ENCODE results near the gene EMC9. TPM values are rescaled to one million over a fixed set of nuclear protein-coding genes. Genes with fewer than 3 reads are reported as not detected.
A peak's percentile ranks its signal among the peaks of the same experiment; 100 is the strongest.

EMC9 gene
- total and polyA plus RNA-seq, 10 of the 15 experiments (the other 5 are each of a cell fraction or from before 2014, with no cell fraction given) = 15.3 to 60.5 (median 30.3) TPM

DNA sequence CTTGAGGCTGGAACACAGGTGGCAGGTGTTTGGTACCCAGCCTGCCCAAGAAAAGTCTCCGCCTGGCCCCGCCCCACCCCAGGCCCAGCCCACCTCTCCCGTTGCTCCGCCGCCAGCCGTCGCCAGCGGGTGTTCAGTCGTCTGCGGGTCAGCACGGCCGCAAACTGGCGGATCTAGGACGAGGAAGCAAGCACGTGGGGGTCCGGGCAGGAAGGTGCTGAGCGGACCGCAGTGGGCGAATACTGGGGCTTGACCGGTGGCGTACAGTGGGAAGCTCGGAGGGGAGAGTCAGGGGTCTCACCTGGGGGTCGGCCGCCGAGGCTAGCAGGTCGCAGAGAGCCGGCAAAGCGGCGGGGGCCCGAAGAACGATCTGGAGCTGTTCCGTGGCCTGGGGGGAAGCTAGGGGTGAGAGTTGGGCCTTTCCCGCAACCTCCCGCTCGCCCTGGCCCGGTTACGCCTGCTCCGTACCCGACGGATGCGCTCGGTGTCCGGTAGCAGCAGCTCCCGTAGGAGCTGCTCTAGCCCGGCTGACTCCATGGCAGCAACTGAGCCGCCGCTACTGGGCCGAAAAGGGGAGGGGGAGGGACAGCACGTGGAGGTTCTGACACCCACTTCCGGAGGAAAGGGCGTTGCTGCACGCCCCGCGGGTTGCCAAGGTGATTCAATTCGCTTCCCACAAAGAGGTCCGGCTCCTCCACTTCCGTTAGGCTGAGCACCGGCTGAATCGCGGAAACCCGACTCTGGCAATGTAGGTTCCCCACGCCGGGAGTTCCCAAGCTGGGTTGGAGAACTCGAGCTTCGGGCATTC is 47.1 kb upstream of the EMC9 start, which contains the start of gene IPO4 (continued):
- no peak for TF ChIP-seq NR2C2 (IDR thresholded peaks at IDR 0.05; ENCODE audit: borderline replicate concordance, control insufficient read depth, insufficient read length, low read depth)
- TF ChIP-seq CEBPB (IDR thresholded peaks at IDR 0.05; ENCODE audit: borderline replicate concordance in 1 of 2, low read depth in 2 of 2, low read length in 2 of 2) = no peak
- no peak for TF ChIP-seq MTA3 (IDR thresholded peaks at IDR 0.05; ENCODE audit: borderline replicate concordance, low read length)
- TF ChIP-seq RB1 (IDR thresholded peaks at IDR 0.05; ENCODE audit: borderline replicate concordance) = peak; percentile 97
- TF ChIP-seq NFYB (IDR thresholded peaks at IDR 0.05; ENCODE audit: insufficient read depth, low read depth, low read length) = no peak
- peak; percentile 88 for TF ChIP-seq LARP7 (IDR thresholded peaks at IDR 0.05)
- peak; percentile 100 for TF ChIP-seq WRNIP1 (IDR thresholded peaks at IDR 0.05; ENCODE audit: borderline replicate concordance, low read depth, low read length)
- no peak for TF ChIP-seq ZNF217 (IDR thresholded peaks at IDR 0.05)
- TF ChIP-seq ESRRA (IDR thresholded peaks at IDR 0.05; ENCODE audit: low read length) = peak; percentile 86; the same call in 1 of the 2 replicates
- TF ChIP-seq, protein P1, sequence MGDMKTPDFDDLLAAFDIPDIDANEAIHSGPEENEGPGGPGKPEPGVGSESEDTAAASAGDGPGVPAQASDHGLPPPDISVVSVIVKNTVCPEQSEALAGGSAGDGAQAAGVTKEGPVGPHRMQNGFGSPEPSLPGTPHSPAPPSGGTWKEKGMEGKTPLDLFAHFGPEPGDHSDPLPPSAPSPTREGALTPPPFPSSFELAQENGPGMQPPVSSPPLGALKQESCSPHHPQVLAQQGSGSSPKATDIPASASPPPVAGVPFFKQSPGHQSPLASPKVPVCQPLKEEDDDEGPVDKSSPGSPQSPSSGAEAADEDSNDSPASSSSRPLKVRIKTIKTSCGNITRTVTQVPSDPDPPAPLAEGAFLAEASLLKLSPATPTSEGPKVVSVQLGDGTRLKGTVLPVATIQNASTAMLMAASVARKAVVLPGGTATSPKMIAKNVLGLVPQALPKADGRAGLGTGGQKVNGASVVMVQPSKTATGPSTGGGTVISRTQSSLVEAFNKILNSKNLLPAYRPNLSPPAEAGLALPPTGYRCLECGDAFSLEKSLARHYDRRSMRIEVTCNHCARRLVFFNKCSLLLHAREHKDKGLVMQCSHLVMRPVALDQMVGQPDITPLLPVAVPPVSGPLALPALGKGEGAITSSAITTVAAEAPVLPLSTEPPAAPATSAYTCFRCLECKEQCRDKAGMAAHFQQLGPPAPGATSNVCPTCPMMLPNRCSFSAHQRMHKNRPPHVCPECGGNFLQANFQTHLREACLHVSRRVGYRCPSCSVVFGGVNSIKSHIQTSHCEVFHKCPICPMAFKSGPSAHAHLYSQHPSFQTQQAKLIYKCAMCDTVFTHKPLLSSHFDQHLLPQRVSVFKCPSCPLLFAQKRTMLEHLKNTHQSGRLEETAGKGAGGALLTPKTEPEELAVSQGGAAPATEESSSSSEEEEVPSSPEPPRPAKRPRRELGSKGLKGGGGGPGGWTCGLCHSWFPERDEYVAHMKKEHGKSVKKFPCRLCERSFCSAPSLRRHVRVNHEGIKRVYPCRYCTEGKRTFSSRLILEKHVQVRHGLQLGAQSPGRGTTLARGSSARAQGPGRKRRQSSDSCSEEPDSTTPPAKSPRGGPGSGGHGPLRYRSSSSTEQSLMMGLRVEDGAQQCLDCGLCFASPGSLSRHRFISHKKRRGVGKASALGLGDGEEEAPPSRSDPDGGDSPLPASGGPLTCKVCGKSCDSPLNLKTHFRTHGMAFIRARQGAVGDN (IDR thresholded peaks at IDR 0.05) = peak; percentile 59; the same call in 1 of the 2 replicates
- peak; percentile 92 for TF ChIP-seq SP1 (IDR thresholded peaks at IDR 0.05; ENCODE audit: low read depth, low read length)
- TF ChIP-seq, protein P2, sequence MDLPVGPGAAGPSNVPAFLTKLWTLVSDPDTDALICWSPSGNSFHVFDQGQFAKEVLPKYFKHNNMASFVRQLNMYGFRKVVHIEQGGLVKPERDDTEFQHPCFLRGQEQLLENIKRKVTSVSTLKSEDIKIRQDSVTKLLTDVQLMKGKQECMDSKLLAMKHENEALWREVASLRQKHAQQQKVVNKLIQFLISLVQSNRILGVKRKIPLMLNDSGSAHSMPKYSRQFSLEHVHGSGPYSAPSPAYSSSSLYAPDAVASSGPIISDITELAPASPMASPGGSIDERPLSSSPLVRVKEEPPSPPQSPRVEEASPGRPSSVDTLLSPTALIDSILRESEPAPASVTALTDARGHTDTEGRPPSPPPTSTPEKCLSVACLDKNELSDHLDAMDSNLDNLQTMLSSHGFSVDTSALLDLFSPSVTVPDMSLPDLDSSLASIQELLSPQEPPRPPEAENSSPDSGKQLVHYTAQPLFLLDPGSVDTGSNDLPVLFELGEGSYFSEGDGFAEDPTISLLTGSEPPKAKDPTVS (IDR thresholded peaks at IDR 0.05; ENCODE audit: low read depth, low read length) = peak; percentile 88; the same call in 1 of the 2 replicates
- TF ChIP-seq, protein P3, sequence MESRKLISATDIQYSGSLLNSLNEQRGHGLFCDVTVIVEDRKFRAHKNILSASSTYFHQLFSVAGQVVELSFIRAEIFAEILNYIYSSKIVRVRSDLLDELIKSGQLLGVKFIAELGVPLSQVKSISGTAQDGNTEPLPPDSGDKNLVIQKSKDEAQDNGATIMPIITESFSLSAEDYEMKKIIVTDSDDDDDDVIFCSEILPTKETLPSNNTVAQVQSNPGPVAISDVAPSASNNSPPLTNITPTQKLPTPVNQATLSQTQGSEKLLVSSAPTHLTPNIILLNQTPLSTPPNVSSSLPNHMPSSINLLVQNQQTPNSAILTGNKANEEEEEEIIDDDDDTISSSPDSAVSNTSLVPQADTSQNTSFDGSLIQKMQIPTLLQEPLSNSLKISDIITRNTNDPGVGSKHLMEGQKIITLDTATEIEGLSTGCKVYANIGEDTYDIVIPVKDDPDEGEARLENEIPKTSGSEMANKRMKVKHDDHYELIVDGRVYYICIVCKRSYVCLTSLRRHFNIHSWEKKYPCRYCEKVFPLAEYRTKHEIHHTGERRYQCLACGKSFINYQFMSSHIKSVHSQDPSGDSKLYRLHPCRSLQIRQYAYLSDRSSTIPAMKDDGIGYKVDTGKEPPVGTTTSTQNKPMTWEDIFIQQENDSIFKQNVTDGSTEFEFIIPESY (IDR thresholded peaks at IDR 0.05) = no peak
- TF ChIP-seq RAD21 (IDR thresholded peaks at IDR 0.05; ENCODE audit: insufficient read depth, low read depth, low read length) = no peak
- TF ChIP-seq MYB (IDR thresholded peaks at IDR 0.05; ENCODE audit: borderline replicate concordance, low read depth, low read length) = peak; percentile 76; the same call in 1 of the 2 replicates
- peak; percentile 91 for TF ChIP-seq NBN (IDR thresholded peaks at IDR 0.05)
- TF ChIP-seq KAT2A (conservative IDR thresholded peaks at IDR 0.05; ENCODE audit: control insufficient read depth, low read depth, low read length) = no peak
- TF ChIP-seq, protein P4, sequence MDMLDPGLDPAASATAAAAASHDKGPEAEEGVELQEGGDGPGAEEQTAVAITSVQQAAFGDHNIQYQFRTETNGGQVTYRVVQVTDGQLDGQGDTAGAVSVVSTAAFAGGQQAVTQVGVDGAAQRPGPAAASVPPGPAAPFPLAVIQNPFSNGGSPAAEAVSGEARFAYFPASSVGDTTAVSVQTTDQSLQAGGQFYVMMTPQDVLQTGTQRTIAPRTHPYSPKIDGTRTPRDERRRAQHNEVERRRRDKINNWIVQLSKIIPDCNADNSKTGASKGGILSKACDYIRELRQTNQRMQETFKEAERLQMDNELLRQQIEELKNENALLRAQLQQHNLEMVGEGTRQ (IDR thresholded peaks at IDR 0.05; ENCODE audit: borderline replicate concordance, low read depth, low read length) = peak; percentile 82
- TF ChIP-seq NRF1 (conservative IDR thresholded peaks at IDR 0.05; ENCODE audit: low read depth, low read length) = no peak
- peak; percentile 55; the same call in 1 of the 2 replicates for TF ChIP-seq SREBF1 (IDR thresholded peaks at IDR 0.05; ENCODE audit: low read length)
- peak; percentile 97 for TF ChIP-seq ZNF207 (IDR thresholded peaks at IDR 0.05; ENCODE audit: borderline replicate concordance)
- TF ChIP-seq SREBF2 (IDR thresholded peaks at IDR 0.05; ENCODE audit: low read length) = peak; percentile 78
